ENCODE results near the gene SULF2. TPM values are rescaled to one million over a fixed set of nuclear protein-coding genes. Genes with fewer than 3 reads are reported as not detected.

Gene SULF2
- total and polyA plus RNA-seq, 4 donors: 8.1 to 25.4 (median 12.0) TPM

DNA sequence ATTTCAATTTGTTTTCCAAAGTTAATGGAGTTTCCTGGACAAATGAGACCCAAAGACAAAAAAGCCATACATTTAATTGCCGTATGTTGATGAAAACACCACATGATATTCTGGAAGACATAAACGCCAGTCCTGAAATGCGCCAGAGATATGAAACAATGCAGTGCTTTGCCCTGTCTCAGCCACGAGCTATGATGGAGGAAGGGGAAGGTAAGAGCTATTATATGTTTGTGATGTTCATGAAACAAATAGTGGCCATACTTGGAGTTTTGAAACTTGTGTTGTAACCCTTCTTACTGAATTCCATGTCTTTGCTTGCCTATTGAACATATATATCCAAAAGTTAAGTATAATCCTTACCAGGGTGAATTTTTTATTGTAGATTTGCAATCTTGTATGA, 157.7 kb downstream of the SULF2 start:
- DNase-seq (ENCODE audit: low spot score): no peak
- Histone ChIP-seq H3K27ac (ENCODE audit: low read depth in 1 of 2, low read length in 2 of 2) (no peak overlapping the region), H3K4me3 (ENCODE audit: low read depth in 1 of 3, low read length in 3 of 3) (no peak overlapping the region), H3K36me3 (ENCODE audit: control insufficient read depth in 4 of 4, insufficient read depth in 3 of 4, low read depth in 1 of 4, low read length in 3 of 4) (peaks cover 0 to 20% (median 13%) of the 10 kb centered on the region in 4 donors), H3K4me1 (ENCODE audit: control insufficient read depth in 4 of 4, insufficient read depth in 4 of 4, low read length in 3 of 4) (no peaks in the 10 kb centered on the region), H3K9me3 (ENCODE audit: control insufficient read depth in 4 of 4, low read length in 3 of 4) (no peaks in the 10 kb centered on the region), H3K27me3 (ENCODE audit: control insufficient read depth in 4 of 4, insufficient read depth in 4 of 4, low read length in 3 of 4) (no peaks in the 10 kb centered on the region), H3K9ac (ENCODE audit: low read depth in 1 of 2, low read length in 2 of 2) (no peak overlapping the region)
- 95% methylated on average over 4 of the region's 4 CpGs for WGBS
- TF ChIP-seq NR2F2 (IDR thresholded peaks at IDR 0.05) (no peak), FOXA2 (IDR thresholded peaks at IDR 0.05) (no peak), EGR1 (IDR thresholded peaks at IDR 0.05; ENCODE audit: low read depth in 2 of 2) (no peak), FOXA1 (IDR thresholded peaks at IDR 0.05) (no peak), RXRA (IDR thresholded peaks at IDR 0.05) (no peak), GABPA (IDR thresholded peaks at IDR 0.05 in 1 of 2, conservative IDR thresholded peaks at IDR 0.05 in 1 of 2) (no peak), HNF4G (IDR thresholded peaks at IDR 0.05) (no peak)

DNA sequence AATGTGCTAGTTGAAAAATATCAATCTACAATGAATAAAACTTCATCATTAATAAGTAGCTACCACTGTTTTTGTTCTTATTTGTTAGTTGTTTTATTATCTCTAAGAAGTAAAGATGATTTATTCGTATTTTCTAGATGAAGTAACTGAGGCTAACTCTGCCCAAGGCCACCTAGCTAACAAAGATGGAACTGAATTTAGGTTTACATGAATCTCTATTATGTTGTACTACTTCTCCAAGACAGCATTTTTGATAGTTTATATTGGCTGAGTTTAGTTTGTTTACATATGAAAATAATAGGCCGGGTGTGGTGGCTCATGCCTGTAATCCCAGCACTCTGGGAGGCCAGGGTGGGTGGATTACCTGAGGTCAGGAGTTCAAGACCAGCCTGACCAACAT, 162.1 kb downstream of the SULF2 start:
- no peaks in the 10 kb centered on the region for H3K4me1 ChIP-seq (ENCODE audit: control insufficient read depth in 4 of 4, insufficient read depth in 4 of 4, low read length in 3 of 4)
- no peak for TF ChIP-seq TAF1 (conservative IDR thresholded peaks at IDR 0.05)
- no peak overlapping the region for H3K4me3 ChIP-seq (ENCODE audit: low read depth in 1 of 3, low read length in 3 of 3)
- WGBS: 66% methylated on average over 2 of the region's 2 CpGs
- H3K27me3 ChIP-seq (ENCODE audit: control insufficient read depth in 4 of 4, insufficient read depth in 4 of 4, low read length in 3 of 4): no peaks in the 10 kb centered on the region
- no peak for DNase-seq (ENCODE audit: low spot score)
- H3K36me3 ChIP-seq (ENCODE audit: control insufficient read depth in 4 of 4, insufficient read depth in 3 of 4, low read depth in 1 of 4, low read length in 3 of 4): peaks cover 2 to 17% (median 9%) of the 10 kb centered on the region in 4 donors
- H3K27ac ChIP-seq (ENCODE audit: low read depth in 1 of 2, low read length in 2 of 2): no peak overlapping the region
- H3K9me3 ChIP-seq (ENCODE audit: control insufficient read depth in 4 of 4, low read length in 3 of 4): no peaks in the 10 kb centered on the region
- H3K9ac ChIP-seq (ENCODE audit: low read depth in 1 of 2, low read length in 2 of 2): no peak overlapping the region

DNA sequence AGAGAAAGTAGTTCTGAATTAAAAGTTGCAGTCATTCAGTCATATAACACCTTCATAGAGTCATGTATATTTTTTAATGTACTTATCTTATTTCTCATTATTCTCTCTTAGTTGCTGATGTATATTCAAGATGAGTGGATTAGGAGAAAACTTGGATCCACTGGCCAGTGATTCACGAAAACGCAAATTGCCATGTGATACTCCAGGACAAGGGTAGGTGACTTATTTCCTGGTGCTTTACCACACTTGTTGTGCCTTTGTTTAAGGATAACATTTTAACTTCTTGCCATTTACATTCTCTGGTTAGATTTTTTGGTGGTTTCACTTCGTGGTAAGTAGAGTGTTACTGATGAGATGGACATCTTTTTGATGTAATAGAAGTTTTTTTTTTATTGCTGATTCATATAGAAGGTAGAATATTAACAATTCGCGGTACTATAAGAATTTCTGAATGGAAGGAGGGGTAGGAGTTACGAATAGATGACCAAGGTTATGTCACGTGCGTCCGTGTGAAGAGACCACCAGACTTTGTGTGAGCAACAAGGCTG, 163.1 kb downstream of the SULF2 start:
- H3K9ac ChIP-seq (ENCODE audit: low read depth in 1 of 2, low read length in 2 of 2): no peak overlapping the region
- no peak for TF ChIP-seq HNF4A (conservative IDR thresholded peaks at IDR 0.05)
- no peak for TF ChIP-seq FOXA1 (IDR thresholded peaks at IDR 0.05)
- TF ChIP-seq, protein P1, sequence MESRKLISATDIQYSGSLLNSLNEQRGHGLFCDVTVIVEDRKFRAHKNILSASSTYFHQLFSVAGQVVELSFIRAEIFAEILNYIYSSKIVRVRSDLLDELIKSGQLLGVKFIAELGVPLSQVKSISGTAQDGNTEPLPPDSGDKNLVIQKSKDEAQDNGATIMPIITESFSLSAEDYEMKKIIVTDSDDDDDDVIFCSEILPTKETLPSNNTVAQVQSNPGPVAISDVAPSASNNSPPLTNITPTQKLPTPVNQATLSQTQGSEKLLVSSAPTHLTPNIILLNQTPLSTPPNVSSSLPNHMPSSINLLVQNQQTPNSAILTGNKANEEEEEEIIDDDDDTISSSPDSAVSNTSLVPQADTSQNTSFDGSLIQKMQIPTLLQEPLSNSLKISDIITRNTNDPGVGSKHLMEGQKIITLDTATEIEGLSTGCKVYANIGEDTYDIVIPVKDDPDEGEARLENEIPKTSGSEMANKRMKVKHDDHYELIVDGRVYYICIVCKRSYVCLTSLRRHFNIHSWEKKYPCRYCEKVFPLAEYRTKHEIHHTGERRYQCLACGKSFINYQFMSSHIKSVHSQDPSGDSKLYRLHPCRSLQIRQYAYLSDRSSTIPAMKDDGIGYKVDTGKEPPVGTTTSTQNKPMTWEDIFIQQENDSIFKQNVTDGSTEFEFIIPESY (IDR thresholded peaks at IDR 0.05): no peak
- TF ChIP-seq, protein P2, sequence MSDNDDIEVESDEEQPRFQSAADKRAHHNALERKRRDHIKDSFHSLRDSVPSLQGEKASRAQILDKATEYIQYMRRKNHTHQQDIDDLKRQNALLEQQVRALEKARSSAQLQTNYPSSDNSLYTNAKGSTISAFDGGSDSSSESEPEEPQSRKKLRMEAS (IDR thresholded peaks at IDR 0.05): no peak
- TF ChIP-seq SP1 (IDR thresholded peaks at IDR 0.05): no peak
- no peak for TF ChIP-seq GABPA (IDR thresholded peaks at IDR 0.05 in 1 of 2, conservative IDR thresholded peaks at IDR 0.05 in 1 of 2)
- TF ChIP-seq EGR1 (IDR thresholded peaks at IDR 0.05; ENCODE audit: low read depth in 2 of 2): no peak
- no peak for TF ChIP-seq RXRA (IDR thresholded peaks at IDR 0.05)
- TF ChIP-seq, protein P3, sequence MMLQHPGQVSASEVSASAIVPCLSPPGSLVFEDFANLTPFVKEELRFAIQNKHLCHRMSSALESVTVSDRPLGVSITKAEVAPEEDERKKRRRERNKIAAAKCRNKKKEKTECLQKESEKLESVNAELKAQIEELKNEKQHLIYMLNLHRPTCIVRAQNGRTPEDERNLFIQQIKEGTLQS (IDR thresholded peaks at IDR 0.05): no peak
- no peak for TF ChIP-seq RAD21 (IDR thresholded peaks at IDR 0.05)
- TF ChIP-seq FOXA2 (IDR thresholded peaks at IDR 0.05): no peak
- TF ChIP-seq, protein P4, sequence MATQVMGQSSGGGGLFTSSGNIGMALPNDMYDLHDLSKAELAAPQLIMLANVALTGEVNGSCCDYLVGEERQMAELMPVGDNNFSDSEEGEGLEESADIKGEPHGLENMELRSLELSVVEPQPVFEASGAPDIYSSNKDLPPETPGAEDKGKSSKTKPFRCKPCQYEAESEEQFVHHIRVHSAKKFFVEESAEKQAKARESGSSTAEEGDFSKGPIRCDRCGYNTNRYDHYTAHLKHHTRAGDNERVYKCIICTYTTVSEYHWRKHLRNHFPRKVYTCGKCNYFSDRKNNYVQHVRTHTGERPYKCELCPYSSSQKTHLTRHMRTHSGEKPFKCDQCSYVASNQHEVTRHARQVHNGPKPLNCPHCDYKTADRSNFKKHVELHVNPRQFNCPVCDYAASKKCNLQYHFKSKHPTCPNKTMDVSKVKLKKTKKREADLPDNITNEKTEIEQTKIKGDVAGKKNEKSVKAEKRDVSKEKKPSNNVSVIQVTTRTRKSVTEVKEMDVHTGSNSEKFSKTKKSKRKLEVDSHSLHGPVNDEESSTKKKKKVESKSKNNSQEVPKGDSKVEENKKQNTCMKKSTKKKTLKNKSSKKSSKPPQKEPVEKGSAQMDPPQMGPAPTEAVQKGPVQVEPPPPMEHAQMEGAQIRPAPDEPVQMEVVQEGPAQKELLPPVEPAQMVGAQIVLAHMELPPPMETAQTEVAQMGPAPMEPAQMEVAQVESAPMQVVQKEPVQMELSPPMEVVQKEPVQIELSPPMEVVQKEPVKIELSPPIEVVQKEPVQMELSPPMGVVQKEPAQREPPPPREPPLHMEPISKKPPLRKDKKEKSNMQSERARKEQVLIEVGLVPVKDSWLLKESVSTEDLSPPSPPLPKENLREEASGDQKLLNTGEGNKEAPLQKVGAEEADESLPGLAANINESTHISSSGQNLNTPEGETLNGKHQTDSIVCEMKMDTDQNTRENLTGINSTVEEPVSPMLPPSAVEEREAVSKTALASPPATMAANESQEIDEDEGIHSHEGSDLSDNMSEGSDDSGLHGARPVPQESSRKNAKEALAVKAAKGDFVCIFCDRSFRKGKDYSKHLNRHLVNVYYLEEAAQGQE (IDR thresholded peaks at IDR 0.05): no peak
- no peak for TF ChIP-seq HNF4G (IDR thresholded peaks at IDR 0.05)
- no peak for TF ChIP-seq NR2F2 (IDR thresholded peaks at IDR 0.05)
- no peak for TF ChIP-seq JUND (IDR thresholded peaks at IDR 0.05)
- no peak for TF ChIP-seq YY1 (IDR thresholded peaks at IDR 0.05)
- TF ChIP-seq TAF1 (conservative IDR thresholded peaks at IDR 0.05): no peak
- TF ChIP-seq, protein P5, sequence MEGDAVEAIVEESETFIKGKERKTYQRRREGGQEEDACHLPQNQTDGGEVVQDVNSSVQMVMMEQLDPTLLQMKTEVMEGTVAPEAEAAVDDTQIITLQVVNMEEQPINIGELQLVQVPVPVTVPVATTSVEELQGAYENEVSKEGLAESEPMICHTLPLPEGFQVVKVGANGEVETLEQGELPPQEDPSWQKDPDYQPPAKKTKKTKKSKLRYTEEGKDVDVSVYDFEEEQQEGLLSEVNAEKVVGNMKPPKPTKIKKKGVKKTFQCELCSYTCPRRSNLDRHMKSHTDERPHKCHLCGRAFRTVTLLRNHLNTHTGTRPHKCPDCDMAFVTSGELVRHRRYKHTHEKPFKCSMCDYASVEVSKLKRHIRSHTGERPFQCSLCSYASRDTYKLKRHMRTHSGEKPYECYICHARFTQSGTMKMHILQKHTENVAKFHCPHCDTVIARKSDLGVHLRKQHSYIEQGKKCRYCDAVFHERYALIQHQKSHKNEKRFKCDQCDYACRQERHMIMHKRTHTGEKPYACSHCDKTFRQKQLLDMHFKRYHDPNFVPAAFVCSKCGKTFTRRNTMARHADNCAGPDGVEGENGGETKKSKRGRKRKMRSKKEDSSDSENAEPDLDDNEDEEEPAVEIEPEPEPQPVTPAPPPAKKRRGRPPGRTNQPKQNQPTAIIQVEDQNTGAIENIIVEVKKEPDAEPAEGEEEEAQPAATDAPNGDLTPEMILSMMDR (IDR thresholded peaks at IDR 0.05; ENCODE audit: low read depth, low read length, missing input control): no peak
- no peaks in the 10 kb centered on the region for H3K4me1 ChIP-seq (ENCODE audit: control insufficient read depth in 4 of 4, insufficient read depth in 4 of 4, low read length in 3 of 4)
- no peak for DNase-seq (ENCODE audit: low spot score)
- no peak overlapping the region for H3K4me3 ChIP-seq (ENCODE audit: low read depth in 1 of 3, low read length in 3 of 3)
- WGBS: 94% methylated on average over 9 of the region's 9 CpGs
- no peak overlapping the region for H3K27ac ChIP-seq (ENCODE audit: low read depth in 1 of 2, low read length in 2 of 2)
- H3K27me3 ChIP-seq (ENCODE audit: control insufficient read depth in 4 of 4, insufficient read depth in 4 of 4, low read length in 3 of 4): no peaks in the 10 kb centered on the region
- peaks cover 0 to 12% (median 6%) of the 10 kb centered on the region in 4 donors for H3K36me3 ChIP-seq (ENCODE audit: control insufficient read depth in 4 of 4, insufficient read depth in 3 of 4, low read depth in 1 of 4, low read length in 3 of 4)
- H3K9me3 ChIP-seq (ENCODE audit: control insufficient read depth in 4 of 4, low read length in 3 of 4): no peaks in the 10 kb centered on the region
